ENCODE data around the gene AURKB.
"Not testable (repeated sequence)": the region's sequence is repeated elsewhere in the genome, so short reads cannot be mapped to it uniquely, and the experiment has no call there.

AURKB gene

GRCh38 chr17:8187517-8188262 is 22.7 kb downstream of the AURKB start:
- H3K27me3 Mint-ChIP-seq (ENCODE audit: low read depth), result peaks cover 10% of the 10 kb centered on the region
- H3K4me3 Mint-ChIP-seq, result no peak overlapping the region
- no peak overlapping the region for H3K27ac Mint-ChIP-seq
- no peaks in the 10 kb centered on the region for H3K36me3 Mint-ChIP-seq (ENCODE audit: low read depth)
- no peaks in the 10 kb centered on the region for H3K9me3 Mint-ChIP-seq
- peaks cover 17% of the 10 kb centered on the region for H3K4me1 Mint-ChIP-seq (ENCODE audit: low read depth)
- peak; percentile 92 for DNase-seq (ENCODE audit: low spot score)

- peak; percentile 93 for DNase-seq (ENCODE audit: low spot score)
- H3K36me3 Mint-ChIP-seq (ENCODE audit: low read depth), result no peaks in the 10 kb centered on the region
- peaks cover 17% of the 10 kb centered on the region for H3K4me1 Mint-ChIP-seq (ENCODE audit: low read depth)
- H3K9me3 Mint-ChIP-seq, result no peaks in the 10 kb centered on the region
- H3K4me3 Mint-ChIP-seq, result no peak overlapping the region
- no peak overlapping the region for H3K27ac Mint-ChIP-seq
- peaks cover 15% of the 10 kb centered on the region for H3K27me3 Mint-ChIP-seq (ENCODE audit: low read depth)
These were observed 23.4 kb downstream of the AURKB start for GRCh38 chr17:8186787-8187516.

GRCh38 chr17:8186446-8186786 is 24.0 kb downstream of the AURKB start:
- DNase-seq (ENCODE audit: low spot score), result no peak
- Mint-ChIP-seq H3K27ac (no peak overlapping the region), H3K36me3 (ENCODE audit: low read depth) (no peaks in the 10 kb centered on the region), H3K27me3 (ENCODE audit: low read depth) (peaks cover 16% of the 10 kb centered on the region), H3K4me1 (ENCODE audit: low read depth) (peaks cover 20% of the 10 kb centered on the region), H3K4me3 (no peak overlapping the region), H3K9me3 (no peaks in the 10 kb centered on the region)

- Mint-ChIP-seq H3K4me1 (ENCODE audit: low read depth) (peaks cover 20% of the 10 kb centered on the region), H3K27ac (no peak overlapping the region), H3K27me3 (ENCODE audit: low read depth) (peaks cover 16% of the 10 kb centered on the region), H3K4me3 (no peak overlapping the region), H3K9me3 (no peaks in the 10 kb centered on the region), H3K36me3 (ENCODE audit: low read depth) (no peaks in the 10 kb centered on the region)
- DNase-seq (ENCODE audit: low spot score), result peak; percentile 86
These were observed 24.6 kb downstream of the AURKB start for GRCh38 chr17:8185582-8186445.

GRCh38 chr17:8176998-8177731 is 33.2 kb downstream of the AURKB start:
- peak overlapping the region; percentile 98 for H3K27ac Mint-ChIP-seq
- H3K27me3 Mint-ChIP-seq (ENCODE audit: low read depth), result peaks cover 3% of the 10 kb centered on the region
- no peaks in the 10 kb centered on the region for H3K36me3 Mint-ChIP-seq (ENCODE audit: low read depth)
- H3K4me3 Mint-ChIP-seq, result peak overlapping the region; percentile 97
- H3K9me3 Mint-ChIP-seq, result no peaks in the 10 kb centered on the region
- H3K4me1 Mint-ChIP-seq (ENCODE audit: low read depth), result peaks cover 40% of the 10 kb centered on the region
- DNase-seq (ENCODE audit: low spot score), result no peak

- Mint-ChIP-seq H3K4me3 (peak within 1 kb of the TSS; percentile 97), H3K36me3 (ENCODE audit: low read depth) (no peaks in the 10 kb centered on the region), H3K9me3 (no peaks in the 10 kb centered on the region), H3K27me3 (ENCODE audit: low read depth) (no peaks in the 10 kb centered on the region), H3K27ac (peak within 1 kb of the TSS; percentile 98), H3K4me1 (ENCODE audit: low read depth) (peaks cover 37% of the 10 kb centered on the region)
- DNase-seq (ENCODE audit: low spot score), result peak; percentile 88
These were observed 34.0 kb downstream of the AURKB start, which contains the start of gene TMEM107 for GRCh38 chr17:8176197-8176940. TSS of gene TMEM107 (minus strand) at chr17:8176380. CDS start at chr17:8176286, 94 bp downstream.

- Mint-ChIP-seq H3K27me3 (ENCODE audit: low read depth) (no peaks in the 10 kb centered on the region), H3K9me3 (no peaks in the 10 kb centered on the region), H3K36me3 (ENCODE audit: low read depth) (no peaks in the 10 kb centered on the region), H3K4me1 (ENCODE audit: low read depth) (peaks cover 34% of the 10 kb centered on the region), H3K4me3 (peak overlapping the region; percentile 97), H3K27ac (peak overlapping the region; percentile 98)
- DNase-seq (ENCODE audit: low spot score), result no peak
These were observed 34.6 kb downstream of the AURKB start for GRCh38 chr17:8175795-8176196.

GRCh38 chr17:8173871-8174322 is 36.5 kb downstream of the AURKB start:
- Mint-ChIP-seq H3K36me3 (ENCODE audit: low read depth) (no peaks in the 10 kb centered on the region), H3K4me3 (peak overlapping the region; percentile 97), H3K4me1 (ENCODE audit: low read depth) (peaks cover 33% of the 10 kb centered on the region)

GRCh38 chr17:8173056-8173870 is 37.1 kb downstream of the AURKB start:
- Mint-ChIP-seq H3K36me3 (ENCODE audit: low read depth) (no peaks in the 10 kb centered on the region), H3K4me3 (peak overlapping the region; percentile 97), H3K4me1 (ENCODE audit: low read depth) (peaks cover 33% of the 10 kb centered on the region), H3K27me3 (ENCODE audit: low read depth) (no peaks in the 10 kb centered on the region), H3K27ac (peak overlapping the region; percentile 98), H3K9me3 (no peaks in the 10 kb centered on the region)
- peak; percentile 84 for DNase-seq (ENCODE audit: low spot score)

More at GRCh38 chr17:8173871-8174322, 36.5 kb downstream of the AURKB start:
- Mint-ChIP-seq H3K27ac (peak overlapping the region; percentile 98), H3K9me3 (no peaks in the 10 kb centered on the region), H3K27me3 (ENCODE audit: low read depth) (no peaks in the 10 kb centered on the region)
- DNase-seq (ENCODE audit: low spot score), result no peak

GRCh38 chr17:8170186-8170585 is 40.2 kb downstream of the AURKB start:
- H3K36me3 Mint-ChIP-seq (ENCODE audit: low read depth); H3K27me3 Mint-ChIP-seq (ENCODE audit: low read depth); DNase-seq (ENCODE audit: low spot score); H3K27ac Mint-ChIP-seq; H3K9me3 Mint-ChIP-seq; H3K4me3 Mint-ChIP-seq: not testable (repeated sequence)
- peaks cover 21% of the 10 kb centered on the region for H3K4me1 Mint-ChIP-seq (ENCODE audit: low read depth)

GRCh38 chr17:8167526-8167925 is 42.8 kb downstream of the AURKB start:
- Mint-ChIP-seq H3K9me3 (no peaks in the 10 kb centered on the region), H3K36me3 (ENCODE audit: low read depth) (peaks cover 2% of the 10 kb centered on the region), H3K27me3 (ENCODE audit: low read depth) (no peaks in the 10 kb centered on the region), H3K4me1 (ENCODE audit: low read depth) (peaks cover 23% of the 10 kb centered on the region), H3K27ac (no peak overlapping the region), H3K4me3 (no peak overlapping the region)
- DNase-seq (ENCODE audit: low spot score), result no peak

GRCh38 chr17:8166731-8167130 is 43.6 kb downstream of the AURKB start:
- peaks cover 21% of the 10 kb centered on the region for H3K4me1 Mint-ChIP-seq (ENCODE audit: low read depth)
- DNase-seq (ENCODE audit: low spot score), result no peak
- no peaks in the 10 kb centered on the region for H3K9me3 Mint-ChIP-seq
- peaks cover 4% of the 10 kb centered on the region for H3K36me3 Mint-ChIP-seq (ENCODE audit: low read depth)
- no peak overlapping the region for H3K27ac Mint-ChIP-seq
- no peaks in the 10 kb centered on the region for H3K27me3 Mint-ChIP-seq (ENCODE audit: low read depth)
- H3K4me3 Mint-ChIP-seq, result no peak overlapping the region
